NCI-H2081 (cell line): Measurements from ENCODE around the gene SLC38A3.

Source experiments
- DNase-seq, 2 experiments: peaks; one replicate each; lab custom pipeline; 2025; lab: John Stamatoyannopoulos, UW

Gene SLC38A3

DNA sequence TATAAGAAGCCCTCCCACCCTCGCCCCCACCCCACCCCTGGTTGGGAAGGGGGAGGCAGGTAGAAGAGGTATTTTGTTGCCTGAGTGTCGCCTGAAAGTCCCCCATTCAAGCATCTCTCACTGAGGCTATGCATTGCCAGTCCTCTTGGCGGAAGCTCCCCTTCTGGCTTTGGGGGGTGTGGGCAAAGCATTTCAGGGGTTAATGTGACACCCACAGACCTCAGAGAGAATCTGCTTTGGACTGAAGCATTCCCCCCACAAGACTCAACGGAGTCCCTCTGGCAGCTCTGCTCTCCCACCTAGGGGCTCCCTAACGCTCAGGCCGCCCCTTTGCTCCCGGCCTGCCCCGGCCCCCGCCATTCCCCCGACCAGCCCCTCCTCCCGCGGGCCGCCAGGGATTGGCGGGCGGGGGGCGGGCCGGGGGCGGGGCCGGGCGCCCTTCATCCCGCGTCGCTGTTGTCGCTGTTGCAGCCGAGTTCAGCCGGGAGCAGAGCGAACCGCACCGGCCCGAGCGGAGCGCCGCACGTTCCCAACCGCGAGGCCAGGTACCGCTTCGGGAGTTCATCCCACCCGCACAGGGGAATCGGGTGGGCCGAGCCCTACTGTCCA is at the start of gene SLC38A3:
TSS of gene SLC38A3 (plus strand) at position 468 of the 609 bp plus-strand sequence. CDS start 8,929 bp downstream, outside the sequence.
- no peak for DNase-seq

DNA sequence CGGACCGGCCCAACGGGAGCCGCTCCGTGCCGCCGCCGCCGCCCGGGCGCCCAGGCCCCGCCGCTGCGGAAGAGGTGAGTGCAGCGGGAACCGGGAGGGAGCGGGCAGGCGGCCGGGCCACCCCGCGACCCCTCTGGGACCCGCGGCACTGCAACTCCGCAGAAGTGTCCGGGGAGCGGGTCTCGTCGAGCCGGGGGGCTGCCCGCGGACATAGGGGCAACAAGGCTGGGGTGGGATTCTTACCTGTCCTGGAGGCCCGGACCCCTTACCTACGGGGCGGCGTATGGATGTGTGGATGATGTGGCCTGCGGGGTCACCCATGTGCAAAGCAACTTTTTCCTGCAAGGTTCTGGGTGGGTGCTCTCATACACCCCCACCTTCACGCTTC is 49.6 kb upstream of the SLC38A3 start:
- DNase-seq = no peak

DNA sequence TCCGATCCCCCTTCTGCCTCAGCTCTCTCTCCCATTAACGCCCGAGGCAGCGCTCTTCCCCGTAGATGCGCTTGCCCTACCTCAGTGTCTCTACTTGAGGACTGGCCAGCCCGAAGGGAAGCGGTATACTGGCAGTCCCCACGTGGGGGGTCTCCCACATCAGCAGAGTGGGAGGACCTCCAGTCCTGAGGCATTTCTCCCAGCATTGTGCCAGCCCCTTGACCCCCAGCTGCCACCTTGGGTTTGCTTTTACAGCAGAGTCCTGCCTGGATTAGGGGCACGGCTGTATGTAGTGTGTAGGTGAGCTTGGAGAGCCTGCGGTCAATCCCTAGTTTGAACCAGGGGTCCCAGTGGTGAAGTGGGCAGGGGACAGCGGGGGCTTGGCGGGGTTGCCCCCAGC is 49.2 kb upstream of the SLC38A3 start:
- no peak for DNase-seq

DNA sequence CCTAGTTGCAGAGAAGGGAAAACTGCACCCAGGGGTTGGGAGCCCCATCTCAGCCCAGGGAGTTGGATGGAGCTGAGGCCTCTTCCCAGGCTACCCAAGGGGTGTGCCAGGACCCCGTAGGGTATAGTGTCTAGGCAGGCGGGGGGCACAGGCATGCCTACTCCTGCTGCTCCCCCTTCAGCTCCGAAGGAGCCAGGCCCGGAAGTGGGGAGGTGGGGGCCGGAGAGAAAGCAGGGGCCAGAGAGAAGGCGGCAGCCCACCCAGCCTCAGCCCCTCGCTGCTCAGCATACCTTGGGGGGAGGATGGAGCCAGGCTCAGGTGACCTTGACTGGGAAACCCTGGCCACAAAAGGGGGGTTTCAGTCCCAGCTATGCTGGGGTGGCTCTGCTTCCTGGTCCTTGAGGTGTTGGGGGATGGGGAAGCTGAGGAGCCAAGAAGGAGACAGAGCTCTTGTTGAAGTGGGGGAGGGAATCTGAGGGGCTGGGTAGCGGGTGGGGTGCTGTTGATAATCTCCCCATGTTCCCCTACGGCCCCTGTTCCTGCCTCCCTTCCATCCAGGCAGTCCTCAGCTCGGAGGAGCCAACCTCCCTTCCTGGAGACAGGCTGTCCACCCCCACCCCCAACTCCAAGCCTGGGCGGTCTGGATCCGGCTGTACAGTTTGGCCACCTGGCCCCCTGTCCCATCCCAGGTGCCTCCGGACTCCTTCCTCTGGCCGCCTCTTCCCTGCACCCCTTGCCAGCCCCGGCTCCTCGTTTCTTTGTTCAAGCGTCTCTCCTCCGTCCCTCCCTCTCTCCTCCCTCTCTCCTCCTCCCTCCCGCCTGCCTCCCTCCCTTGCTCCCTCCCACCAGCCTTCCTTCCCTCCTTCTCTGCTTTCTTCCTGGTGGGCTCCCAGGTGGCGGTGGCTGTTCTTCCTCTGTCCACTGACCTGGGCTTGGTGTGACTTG is 48.2 kb upstream of the SLC38A3 start:
- DNase-seq = no peak

DNA sequence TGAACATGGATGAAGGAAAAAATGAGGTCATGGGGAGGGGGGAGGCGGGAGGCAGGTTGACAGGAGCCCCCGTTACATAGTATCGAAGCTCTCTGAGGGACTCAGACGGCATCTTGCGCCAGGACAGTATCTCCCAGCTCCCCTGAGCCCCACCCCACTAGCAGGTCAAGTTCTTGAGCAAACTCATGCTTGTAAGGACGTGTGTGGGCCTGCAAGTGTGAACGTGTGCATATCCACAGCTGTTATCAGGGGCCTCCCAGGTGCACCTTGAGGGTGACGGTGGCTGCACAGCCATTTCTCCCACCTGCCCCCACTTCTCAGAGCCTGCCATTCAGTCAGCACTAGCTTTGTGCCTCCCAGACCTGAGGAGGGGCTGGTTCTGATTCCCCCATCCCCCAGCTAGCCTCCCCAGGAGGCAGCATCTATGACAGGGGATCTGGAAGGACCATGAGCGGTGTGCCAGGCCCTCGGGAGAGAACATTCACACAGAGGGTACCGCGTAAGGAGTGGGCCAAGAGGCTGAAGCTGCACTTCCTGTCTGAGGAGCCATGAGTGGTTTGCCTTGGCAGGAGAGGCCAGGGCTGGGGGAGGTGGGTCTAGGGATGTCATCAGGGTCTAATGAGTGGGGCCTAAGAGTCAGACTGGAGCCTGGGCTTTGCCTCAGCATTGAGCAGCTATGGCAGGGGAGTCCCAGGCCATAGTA is 47.1 kb upstream of the SLC38A3 start:
- no peak for DNase-seq

GRCh38 chr3:50158530-50159146 is 46.4 kb upstream of the SLC38A3 start:
- no peak for DNase-seq

DNA sequence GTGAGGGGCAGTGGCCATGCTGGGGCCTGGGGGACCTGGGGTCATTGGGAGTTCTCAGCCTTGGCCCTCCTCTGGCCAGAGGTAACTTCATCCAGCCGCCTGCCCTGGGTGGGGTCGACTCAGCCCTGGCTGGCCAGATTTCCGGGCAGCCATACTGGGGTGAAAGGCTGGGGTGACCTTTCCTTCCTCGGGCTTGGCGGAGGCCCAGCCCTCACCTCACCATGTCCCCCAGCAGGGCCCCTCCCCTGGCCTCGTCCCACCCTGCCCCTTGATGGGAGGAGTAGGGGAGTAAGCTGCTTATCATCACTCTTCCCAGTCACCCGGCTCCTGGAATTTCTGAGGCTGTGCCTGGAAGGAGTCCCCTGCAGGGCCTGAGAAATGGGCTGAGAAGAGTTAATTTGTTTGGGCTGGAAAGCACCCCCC is 44.5 kb upstream of the SLC38A3 start:
- no peak for DNase-seq

GRCh38 chr3:50161320-50161719 is 43.8 kb upstream of the SLC38A3 start:
- DNase-seq = no peak

GRCh38 chr3:50162034-50162883 is 42.8 kb upstream of the SLC38A3 start:
- no peak for DNase-seq

GRCh38 chr3:50163572-50164455 is 41.3 kb upstream of the SLC38A3 start:
- DNase-seq = no peak

GRCh38 chr3:50164481-50164880 is 40.6 kb upstream of the SLC38A3 start:
- DNase-seq = no peak

- DNase-seq = no peak
These were observed 39.8 kb upstream of the SLC38A3 start for GRCh38 chr3:50164984-50165909.

GRCh38 chr3:50165910-50166538 is 39.0 kb upstream of the SLC38A3 start:
- DNase-seq = no peak

DNA sequence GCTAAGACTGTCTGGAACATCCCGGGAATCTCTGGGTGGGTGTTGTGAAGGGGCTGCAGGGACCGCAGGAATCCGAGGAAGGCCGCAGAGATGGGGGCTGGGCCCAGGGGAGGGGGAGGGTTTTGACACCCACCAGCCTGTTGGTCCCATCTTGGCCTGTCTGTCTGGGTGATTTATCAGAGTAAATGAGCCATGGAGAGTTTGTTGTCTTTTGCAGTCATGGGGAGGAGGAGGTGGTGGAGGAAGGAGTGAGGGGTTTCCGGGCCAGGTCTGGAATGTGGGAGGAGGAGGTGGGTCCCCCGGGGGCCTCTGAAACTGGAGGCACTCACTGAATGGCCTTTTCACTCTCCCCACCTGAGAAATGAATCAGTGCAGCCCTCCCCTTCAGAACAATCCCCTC is 38.5 kb upstream of the SLC38A3 start:
- no peak for DNase-seq

DNA sequence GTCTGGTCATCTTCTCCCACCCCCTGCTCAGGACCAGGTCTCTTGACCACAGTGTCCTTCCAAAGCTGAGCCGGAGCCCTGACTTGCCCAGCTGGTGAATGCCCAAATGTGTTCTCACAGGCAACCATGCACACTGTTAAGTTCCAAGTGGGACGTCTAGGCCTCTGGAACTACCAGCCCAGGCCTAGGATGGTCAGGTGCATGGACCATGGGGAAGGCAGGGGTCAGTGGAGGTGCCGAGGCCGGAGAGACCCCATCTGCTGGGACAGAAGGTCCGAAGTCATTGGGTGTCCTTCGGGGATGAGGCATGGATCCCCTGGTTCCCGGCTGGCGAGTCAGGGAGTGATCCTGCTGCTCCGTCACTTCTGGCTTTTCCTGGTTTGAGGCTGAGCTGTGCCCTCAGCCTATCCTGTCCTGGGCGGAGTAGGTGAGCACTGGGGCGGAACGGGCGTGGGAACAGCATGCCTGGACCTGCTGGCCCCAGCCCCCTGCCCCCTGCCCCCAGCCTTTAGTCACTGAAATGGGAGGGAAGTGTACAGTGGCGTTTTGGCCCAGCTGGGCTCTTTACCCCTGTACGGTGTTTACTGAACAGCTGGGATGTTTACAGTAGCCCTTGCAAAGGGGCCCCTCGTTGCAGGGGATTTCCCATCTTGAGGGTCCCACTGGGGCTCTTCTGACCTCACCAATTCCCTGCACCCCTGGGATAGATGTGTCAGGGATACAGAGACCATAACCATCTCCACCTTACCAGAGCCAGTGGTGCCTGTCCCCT is 37.8 kb upstream of the SLC38A3 start:
- DNase-seq = no peak

DNA sequence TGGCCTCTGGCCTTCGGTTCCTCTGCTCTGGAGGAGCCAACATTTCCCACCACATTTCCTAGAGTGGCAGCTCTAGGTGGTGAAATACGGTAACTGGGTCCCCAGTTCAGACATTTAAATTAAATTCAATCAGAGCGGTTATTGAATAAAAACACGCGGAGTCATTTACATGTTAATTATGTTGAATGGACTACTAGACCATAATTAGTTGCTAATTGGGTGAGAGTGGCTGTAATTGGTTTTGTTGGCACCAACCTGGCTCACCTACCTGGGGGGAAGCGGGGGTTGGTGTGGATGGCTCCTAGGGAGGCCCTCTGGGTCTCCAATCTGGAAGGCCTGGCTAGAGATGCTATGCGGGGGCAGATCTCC is 37.2 kb upstream of the SLC38A3 start:
- no peak for DNase-seq

GRCh38 chr3:50168388-50168787 is 36.7 kb upstream of the SLC38A3 start:
- no peak for DNase-seq

GRCh38 chr3:50168791-50169190 is 36.3 kb upstream of the SLC38A3 start:
- DNase-seq = no peak
